ENCODE data around the gene JMJD4. TPM values are rescaled to one million over a fixed set of nuclear protein-coding genes. Genes with fewer than 3 reads are reported as not detected.
A peak's percentile ranks its signal among the peaks of the same experiment; 100 is the strongest.
"Not testable (repeated sequence)": the region's sequence is repeated elsewhere in the genome, so short reads cannot be mapped to it uniquely, and the experiment has no call there.

The JMJD4 gene
- total RNA-seq, 3 donors from 2014 or later (not counting 1 experiment from before 2014, with no cell fraction given) = 8.8 to 12.4 (median 12.3) TPM

DNA sequence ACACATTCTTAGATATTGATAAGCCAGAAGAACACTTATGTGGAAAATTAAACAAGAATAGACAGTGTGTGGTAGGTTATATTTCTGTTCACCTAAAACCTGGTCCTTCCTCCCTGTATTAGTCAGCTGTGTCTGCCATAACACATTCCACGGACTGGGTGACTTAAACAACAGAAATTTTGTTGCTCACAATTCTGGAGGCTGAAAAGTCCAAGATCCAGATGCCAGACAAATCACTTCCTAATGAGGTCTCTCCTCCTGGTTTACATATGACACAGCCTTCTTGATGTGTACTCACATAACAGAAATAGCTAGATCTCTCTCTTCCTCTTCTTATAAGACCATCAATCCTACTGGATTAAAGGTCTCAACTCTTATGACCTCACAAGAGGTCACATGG, 25.7 kb downstream of the JMJD4 start:
- Mint-ChIP-seq H3K27me3 (ENCODE audit: low read depth in 2 of 2) (peaks cover 0 to 3% of the 10 kb centered on the region in 2 donors), H3K36me3 (peaks cover 10% of the 10 kb centered on the region), H3K4me3 (no peak overlapping the region), H3K27ac (no peak overlapping the region), H3K9me3 (peaks cover 6 to 7% of the 10 kb centered on the region in 2 donors), H3K4me1 (peaks cover 8% of the 10 kb centered on the region in 2 donors)
- Histone ChIP-seq H3K36me3 (ENCODE audit: control insufficient read depth, insufficient read depth, low read length) (no peaks in the 10 kb centered on the region), H3K4me1 (ENCODE audit: control insufficient read depth, insufficient read depth, low read length) (no peaks in the 10 kb centered on the region), H3K27me3 (ENCODE audit: control insufficient read depth, insufficient read depth, low read length) (no peaks in the 10 kb centered on the region), H3K9me3 (ENCODE audit: control insufficient read depth, insufficient read depth, low read length) (peaks cover 23% of the 10 kb centered on the region), H3K27ac (ENCODE audit: low read length) (no peak overlapping the region), H3K4me3 (ENCODE audit: low read length) (no peak overlapping the region)
- TF ChIP-seq, protein P1, sequence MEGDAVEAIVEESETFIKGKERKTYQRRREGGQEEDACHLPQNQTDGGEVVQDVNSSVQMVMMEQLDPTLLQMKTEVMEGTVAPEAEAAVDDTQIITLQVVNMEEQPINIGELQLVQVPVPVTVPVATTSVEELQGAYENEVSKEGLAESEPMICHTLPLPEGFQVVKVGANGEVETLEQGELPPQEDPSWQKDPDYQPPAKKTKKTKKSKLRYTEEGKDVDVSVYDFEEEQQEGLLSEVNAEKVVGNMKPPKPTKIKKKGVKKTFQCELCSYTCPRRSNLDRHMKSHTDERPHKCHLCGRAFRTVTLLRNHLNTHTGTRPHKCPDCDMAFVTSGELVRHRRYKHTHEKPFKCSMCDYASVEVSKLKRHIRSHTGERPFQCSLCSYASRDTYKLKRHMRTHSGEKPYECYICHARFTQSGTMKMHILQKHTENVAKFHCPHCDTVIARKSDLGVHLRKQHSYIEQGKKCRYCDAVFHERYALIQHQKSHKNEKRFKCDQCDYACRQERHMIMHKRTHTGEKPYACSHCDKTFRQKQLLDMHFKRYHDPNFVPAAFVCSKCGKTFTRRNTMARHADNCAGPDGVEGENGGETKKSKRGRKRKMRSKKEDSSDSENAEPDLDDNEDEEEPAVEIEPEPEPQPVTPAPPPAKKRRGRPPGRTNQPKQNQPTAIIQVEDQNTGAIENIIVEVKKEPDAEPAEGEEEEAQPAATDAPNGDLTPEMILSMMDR (IDR thresholded peaks at IDR 0.05) = no peak
- ATAC-seq (no peak), DNase-seq (no peak)
- 71% methylated on average over 1 of the region's 1 CpG for WGBS (ENCODE audit: insufficient coverage)
- intact Hi-C loops (cut with micrococcal nuclease) = no loop called here

DNA sequence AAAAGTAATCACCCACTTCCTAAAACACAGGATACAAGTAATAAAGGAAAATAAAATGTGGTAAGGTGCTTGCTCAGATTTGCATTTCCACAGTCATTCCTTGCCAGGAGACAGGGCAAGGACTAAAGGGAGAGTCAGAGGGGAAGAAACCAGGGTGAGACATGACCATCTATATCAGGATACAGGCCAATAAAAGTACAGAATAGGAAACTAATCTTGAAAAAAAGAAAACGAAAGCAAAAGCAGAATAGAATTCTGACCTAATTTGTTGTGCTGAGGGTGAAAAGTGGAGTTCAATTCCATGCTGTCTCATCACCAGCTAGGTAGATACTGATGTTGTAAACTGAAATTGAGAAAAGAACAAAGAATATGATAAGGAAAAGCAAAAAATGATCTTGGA, 27.3 kb downstream of the JMJD4 start:
- H3K36me3 Mint-ChIP-seq = peaks cover 24% of the 10 kb centered on the region
- no peaks in the 10 kb centered on the region for H3K27me3 ChIP-seq (ENCODE audit: control insufficient read depth, insufficient read depth, low read length)
- peak overlapping the region; percentile 7 to 13 for H3K27ac Mint-ChIP-seq
- peaks cover 8% of the 10 kb centered on the region in 2 donors for H3K4me1 Mint-ChIP-seq
- peaks cover 3 to 9% of the 10 kb centered on the region in 2 donors for H3K9me3 Mint-ChIP-seq
- no peak overlapping the region for H3K27ac ChIP-seq (ENCODE audit: low read length)
- no peaks in the 10 kb centered on the region for H3K36me3 ChIP-seq (ENCODE audit: control insufficient read depth, insufficient read depth, low read length)
- TF ChIP-seq, protein P1 (IDR thresholded peaks at IDR 0.05) = no peak
- no peak overlapping the region for H3K4me3 Mint-ChIP-seq
- intact Hi-C loops (cut with micrococcal nuclease) = no loop called here
- 50% methylated on average over 1 of the region's 1 CpG for WGBS (ENCODE audit: insufficient coverage)
- no peaks in the 10 kb centered on the region for H3K27me3 Mint-ChIP-seq (ENCODE audit: low read depth in 2 of 2)
- no peaks in the 10 kb centered on the region for H3K4me1 ChIP-seq (ENCODE audit: control insufficient read depth, insufficient read depth, low read length)
- DNase-seq (no peak), ATAC-seq (no peak)
- H3K4me3 ChIP-seq (ENCODE audit: low read length) = no peak overlapping the region
- peaks cover 13% of the 10 kb centered on the region for H3K9me3 ChIP-seq (ENCODE audit: control insufficient read depth, insufficient read depth, low read length)

DNA sequence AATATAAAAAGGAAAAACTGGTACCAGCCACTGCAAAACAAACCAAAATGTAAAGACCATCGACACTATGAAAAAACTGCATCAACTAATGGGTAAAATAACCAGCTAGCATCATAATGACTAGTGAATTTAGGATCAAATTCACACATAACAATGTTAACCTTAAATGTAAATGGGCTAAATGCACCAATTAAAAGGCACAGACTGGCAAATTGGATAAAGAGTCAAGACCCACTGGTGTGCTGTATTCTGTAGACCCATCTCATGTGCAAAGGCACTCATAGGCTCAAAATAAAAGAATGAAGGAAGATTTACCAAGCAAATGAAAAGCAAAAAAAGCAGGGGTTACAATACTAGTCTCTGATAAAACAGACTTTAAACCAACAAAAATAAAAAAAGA, 33.5 kb downstream of the JMJD4 start:
- H3K27ac Mint-ChIP-seq; H3K4me1 ChIP-seq (ENCODE audit: control insufficient read depth, insufficient read depth, low read length); H3K27ac ChIP-seq (ENCODE audit: low read length); H3K27me3 Mint-ChIP-seq (ENCODE audit: low read depth in 2 of 2); DNase-seq; H3K27me3 ChIP-seq (ENCODE audit: control insufficient read depth, insufficient read depth, low read length); H3K4me3 ChIP-seq (ENCODE audit: low read length); H3K36me3 ChIP-seq (ENCODE audit: control insufficient read depth, insufficient read depth, low read length); H3K4me3 Mint-ChIP-seq; H3K4me1 Mint-ChIP-seq; intact Hi-C loops (cut with micrococcal nuclease); ATAC-seq: not testable (repeated sequence)
- no CpG with 5 or more reads among the region's 1 CpG for WGBS (ENCODE audit: insufficient coverage)
- peaks cover 20% of the 10 kb centered on the region for H3K9me3 ChIP-seq (ENCODE audit: control insufficient read depth, insufficient read depth, low read length)
- H3K36me3 Mint-ChIP-seq = peaks cover 51% of the 10 kb centered on the region
- H3K9me3 Mint-ChIP-seq = peaks cover 24 to 28% of the 10 kb centered on the region in 2 donors

DNA sequence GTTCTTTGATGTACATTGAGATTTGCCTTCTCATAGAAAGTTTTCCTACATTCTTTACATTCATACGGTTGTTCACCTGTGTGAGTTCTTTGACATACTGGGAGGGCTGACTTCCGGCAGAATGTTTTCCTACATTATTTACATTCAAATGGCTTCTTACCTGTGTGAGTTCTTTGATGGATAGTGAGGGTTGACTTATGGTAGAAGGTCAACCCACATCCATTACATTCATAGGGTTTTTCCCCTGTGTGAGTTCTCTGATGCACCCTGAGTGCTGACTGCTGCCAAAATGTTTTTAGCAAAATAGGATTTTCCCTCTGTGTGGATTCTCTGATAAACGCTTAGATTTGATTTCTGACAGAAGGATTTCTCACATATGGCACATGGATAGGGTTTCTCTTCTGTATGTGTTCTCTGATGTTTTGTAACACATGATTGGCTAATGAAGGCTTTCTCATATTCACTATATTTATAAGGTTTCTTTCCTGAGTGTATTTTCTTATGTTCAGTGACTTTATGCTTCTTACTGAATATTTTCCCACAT, 37.7 kb downstream of the JMJD4 start:
- peaks cover 37% of the 10 kb centered on the region for H3K9me3 ChIP-seq (ENCODE audit: control insufficient read depth, insufficient read depth, low read length)
- peaks cover 24 to 33% of the 10 kb centered on the region in 2 donors for H3K9me3 Mint-ChIP-seq
- peaks cover 0 to 3% of the 10 kb centered on the region in 2 donors for H3K27me3 Mint-ChIP-seq (ENCODE audit: low read depth in 2 of 2)

More for the DNA sequence above, 37.7 kb downstream of the JMJD4 start:
- intact Hi-C loops (cut with micrococcal nuclease) = no loop called here
- no peak overlapping the region for H3K4me3 ChIP-seq (ENCODE audit: low read length)
- H3K27me3 ChIP-seq (ENCODE audit: control insufficient read depth, insufficient read depth, low read length) = no peaks in the 10 kb centered on the region
- Mint-ChIP-seq H3K4me3 (no peak overlapping the region), H3K36me3 (peaks cover 46% of the 10 kb centered on the region), H3K27ac (no peak overlapping the region), H3K4me1 (no peaks in the 10 kb centered on the region)
- DNase-seq = no peak
- no peaks in the 10 kb centered on the region for H3K4me1 ChIP-seq (ENCODE audit: control insufficient read depth, insufficient read depth, low read length)
- H3K36me3 ChIP-seq (ENCODE audit: control insufficient read depth, insufficient read depth, low read length) = no peaks in the 10 kb centered on the region
- TF ChIP-seq, protein P1 (IDR thresholded peaks at IDR 0.05) = no peak
- no peak overlapping the region for H3K27ac ChIP-seq (ENCODE audit: low read length)
- ATAC-seq = no peak
- WGBS (ENCODE audit: insufficient coverage) = 100% methylated on average over 1 of the region's 3 CpGs
